Measurements from ENCODE around the gene LBHD2. TPM values are rescaled to one million over a fixed set of nuclear protein-coding genes. Genes with fewer than 3 reads are reported as not detected.
A peak's percentile ranks its signal among the peaks of the same experiment; 100 is the strongest.

The LBHD2 gene
- total and polyA plus RNA-seq, 2 of the 13 experiments (the other 11 are each of a cell fraction or from before 2014, with no cell fraction given), result 0.67 to 1.00 TPM

DNA sequence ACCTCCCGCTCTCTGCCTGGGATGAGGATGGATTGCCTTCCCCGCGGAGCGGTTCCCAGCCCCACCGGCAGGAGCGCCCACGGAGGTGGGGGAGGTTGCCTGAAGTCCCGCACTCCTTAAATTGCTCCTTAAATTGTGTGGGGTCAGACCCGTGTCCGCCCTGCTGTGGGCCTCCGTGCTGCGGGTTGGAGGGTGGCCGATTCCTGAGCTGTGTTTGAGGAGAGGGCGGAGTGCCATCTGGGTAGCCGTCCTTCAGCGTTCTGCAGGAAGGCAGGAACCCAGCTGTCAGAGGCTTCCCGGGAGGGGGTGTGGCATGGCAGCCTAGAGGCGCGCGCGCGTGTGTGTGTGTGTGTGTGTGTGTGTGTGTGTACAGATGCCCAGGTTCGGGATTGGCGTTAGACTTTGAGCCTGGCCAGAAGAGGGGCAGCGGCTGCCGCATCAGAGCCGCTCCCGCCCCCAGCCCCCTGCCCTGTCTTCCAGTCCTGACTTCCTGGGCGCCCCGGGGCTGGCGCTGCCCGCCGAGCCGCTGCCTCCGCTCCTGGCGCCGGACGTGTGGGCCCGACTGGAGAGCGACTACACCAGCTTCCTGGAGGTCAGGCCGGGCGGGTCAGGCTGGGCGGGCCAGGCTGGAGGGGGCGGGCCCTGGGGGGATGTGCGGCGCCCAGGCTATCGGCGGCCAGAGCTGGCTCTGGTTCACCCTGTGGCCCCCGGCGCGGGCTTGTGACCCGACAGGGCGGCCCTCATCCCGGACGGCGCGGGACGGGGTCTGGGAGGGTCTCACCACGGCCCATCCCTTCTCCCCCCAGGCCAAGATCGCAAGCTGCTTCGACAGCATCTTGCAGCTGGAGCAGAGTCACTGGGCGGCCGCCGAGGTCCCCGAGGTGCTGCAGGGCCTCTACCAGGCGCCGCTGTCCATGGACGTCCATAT is 19.7 kb downstream of the LBHD2 start (continued):
- TF ChIP-seq ZNF772 (CRISPR knock-in tag; IDR thresholded peaks at IDR 0.05) (0 out of 2 replicates have a peak, but pooled peaks have one; percentile 30), ATF7-NPFF (CRISPR knock-in tag; IDR thresholded peaks at IDR 0.05; ENCODE audit: low read depth) (peak; percentile 84), TBL1XR1 (IDR thresholded peaks at IDR 0.05; ENCODE audit: borderline replicate concordance, low read length, partially characterized antibody) (no peak), SPEN (CRISPR knock-in tag; IDR thresholded peaks at IDR 0.05; ENCODE audit: low read depth) (peak; percentile 60; the same call in 1 of the 2 replicates), ZNF441 (CRISPR knock-in tag; IDR thresholded peaks at IDR 0.05; ENCODE audit: borderline replicate concordance) (peak; percentile 56; the same call in 1 of the 2 replicates), KDM5A (IDR thresholded peaks at IDR 0.05; ENCODE audit: borderline replicate concordance, low read length) (no peak), MED1 (CRISPR knock-in tag; IDR thresholded peaks at IDR 0.05) (peak; percentile 83), SIN3A (IDR thresholded peaks at IDR 0.05; ENCODE audit: borderline replicate concordance, low read depth, low read length) (peak; percentile 82), TMF1 (CRISPR knock-in tag; IDR thresholded peaks at IDR 0.05; ENCODE audit: low read depth) (no peak; the same call in 1 of the 2 replicates), ZNF776 (CRISPR knock-in tag; IDR thresholded peaks at IDR 0.05) (peak; percentile 72; the same call in 1 of the 2 replicates), PCBP1 (IDR thresholded peaks at IDR 0.05; ENCODE audit: borderline replicate concordance, low read depth, low read length) (0 out of 2 replicates have a peak, but pooled peaks have one; percentile 41), ZNF724P (CRISPR knock-in tag; IDR thresholded peaks at IDR 0.05; ENCODE audit: borderline replicate concordance) (peak; percentile 79; the same call in 1 of the 2 replicates), ZNF761 (CRISPR knock-in tag; conservative IDR thresholded peaks at IDR 0.05) (peak; percentile 38; the same call in 1 of the 2 replicates), RARA (CRISPR knock-in tag; IDR thresholded peaks at IDR 0.05) (peak; percentile 52), ZNF660 (CRISPR knock-in tag; IDR thresholded peaks at IDR 0.05; ENCODE audit: borderline replicate concordance, low read depth) (no peak), PHB2 (IDR thresholded peaks at IDR 0.05; ENCODE audit: partially characterized antibody) (no peak), ATF7 (IDR thresholded peaks at IDR 0.05) (no peak), ATF7 (CRISPR knock-in tag; IDR thresholded peaks at IDR 0.05) (peak; percentile 73; the same call in 1 of the 2 replicates)
- TF ChIP-seq, protein P1, sequence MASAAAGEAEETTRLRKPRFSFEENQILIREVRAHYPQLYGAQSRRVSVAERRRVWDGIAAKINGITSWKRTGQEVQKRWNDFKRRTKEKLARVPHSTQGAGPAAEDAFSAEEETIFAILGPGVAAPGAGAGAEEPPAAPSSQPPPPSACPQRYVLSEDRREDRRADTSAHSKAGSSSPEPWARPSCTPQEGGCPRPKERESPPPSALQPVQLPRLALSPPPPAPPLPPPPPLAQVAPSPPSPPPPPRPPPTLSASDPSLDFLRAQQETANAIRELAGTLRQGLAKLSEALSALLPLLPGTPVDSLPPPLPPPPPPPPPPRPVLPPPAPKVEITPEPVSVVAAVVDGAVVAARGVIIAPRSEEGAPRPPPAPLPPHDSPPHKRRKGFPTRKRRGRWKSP (CRISPR knock-in tag; IDR thresholded peaks at IDR 0.05), result peak; percentile 29; the same call in 1 of the 2 replicates
- TF ChIP-seq, protein P2, sequence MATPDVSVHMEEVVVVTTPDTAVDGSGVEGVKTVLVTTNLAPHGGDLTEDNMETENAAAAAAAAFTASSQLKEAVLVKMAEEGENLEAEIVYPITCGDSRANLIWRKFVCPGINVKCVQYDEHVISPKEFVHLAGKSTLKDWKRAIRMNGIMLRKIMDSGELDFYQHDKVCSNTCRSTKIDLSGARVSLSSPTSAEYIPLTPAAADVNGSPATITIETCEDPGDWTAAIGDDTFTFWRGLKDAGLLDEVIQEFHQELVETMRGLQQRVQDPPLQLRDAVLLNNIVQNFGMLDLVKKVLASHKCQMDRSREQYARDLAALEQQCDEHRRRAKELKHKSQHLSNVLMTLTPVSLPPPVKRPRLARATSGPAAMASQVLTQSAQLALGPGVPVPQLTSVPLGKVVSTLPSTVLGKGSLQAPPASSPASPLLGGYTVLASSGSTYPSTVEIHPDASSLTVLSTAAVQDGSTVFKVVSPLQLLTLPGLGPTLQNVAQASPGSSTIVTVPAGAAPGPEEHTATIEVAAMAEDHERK (CRISPR knock-in tag; IDR thresholded peaks at IDR 0.05; ENCODE audit: low read depth), result no peak
- TF ChIP-seq, protein P3, sequence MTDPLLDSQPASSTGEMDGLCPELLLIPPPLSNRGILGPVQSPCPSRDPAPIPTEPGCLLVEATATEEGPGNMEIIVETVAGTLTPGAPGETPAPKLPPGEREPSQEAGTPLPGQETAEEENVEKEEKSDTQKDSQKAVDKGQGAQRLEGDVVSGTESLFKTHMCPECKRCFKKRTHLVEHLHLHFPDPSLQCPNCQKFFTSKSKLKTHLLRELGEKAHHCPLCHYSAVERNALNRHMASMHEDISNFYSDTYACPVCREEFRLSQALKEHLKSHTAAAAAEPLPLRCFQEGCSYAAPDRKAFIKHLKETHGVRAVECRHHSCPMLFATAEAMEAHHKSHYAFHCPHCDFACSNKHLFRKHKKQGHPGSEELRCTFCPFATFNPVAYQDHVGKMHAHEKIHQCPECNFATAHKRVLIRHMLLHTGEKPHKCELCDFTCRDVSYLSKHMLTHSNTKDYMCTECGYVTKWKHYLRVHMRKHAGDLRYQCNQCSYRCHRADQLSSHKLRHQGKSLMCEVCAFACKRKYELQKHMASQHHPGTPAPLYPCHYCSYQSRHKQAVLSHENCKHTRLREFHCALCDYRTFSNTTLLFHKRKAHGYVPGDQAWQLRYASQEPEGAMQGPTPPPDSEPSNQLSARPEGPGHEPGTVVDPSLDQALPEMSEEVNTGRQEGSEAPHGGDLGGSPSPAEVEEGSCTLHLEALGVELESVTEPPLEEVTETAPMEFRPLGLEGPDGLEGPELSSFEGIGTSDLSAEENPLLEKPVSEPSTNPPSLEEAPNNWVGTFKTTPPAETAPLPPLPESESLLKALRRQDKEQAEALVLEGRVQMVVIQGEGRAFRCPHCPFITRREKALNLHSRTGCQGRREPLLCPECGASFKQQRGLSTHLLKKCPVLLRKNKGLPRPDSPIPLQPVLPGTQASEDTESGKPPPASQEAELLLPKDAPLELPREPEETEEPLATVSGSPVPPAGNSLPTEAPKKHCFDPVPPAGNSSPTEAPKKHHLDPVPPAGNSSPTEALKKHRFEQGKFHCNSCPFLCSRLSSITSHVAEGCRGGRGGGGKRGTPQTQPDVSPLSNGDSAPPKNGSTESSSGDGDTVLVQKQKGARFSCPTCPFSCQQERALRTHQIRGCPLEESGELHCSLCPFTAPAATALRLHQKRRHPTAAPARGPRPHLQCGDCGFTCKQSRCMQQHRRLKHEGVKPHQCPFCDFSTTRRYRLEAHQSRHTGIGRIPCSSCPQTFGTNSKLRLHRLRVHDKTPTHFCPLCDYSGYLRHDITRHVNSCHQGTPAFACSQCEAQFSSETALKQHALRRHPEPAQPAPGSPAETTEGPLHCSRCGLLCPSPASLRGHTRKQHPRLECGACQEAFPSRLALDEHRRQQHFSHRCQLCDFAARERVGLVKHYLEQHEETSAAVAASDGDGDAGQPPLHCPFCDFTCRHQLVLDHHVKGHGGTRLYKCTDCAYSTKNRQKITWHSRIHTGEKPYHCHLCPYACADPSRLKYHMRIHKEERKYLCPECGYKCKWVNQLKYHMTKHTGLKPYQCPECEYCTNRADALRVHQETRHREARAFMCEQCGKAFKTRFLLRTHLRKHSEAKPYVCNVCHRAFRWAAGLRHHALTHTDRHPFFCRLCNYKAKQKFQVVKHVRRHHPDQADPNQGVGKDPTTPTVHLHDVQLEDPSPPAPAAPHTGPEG (CRISPR knock-in tag; IDR thresholded peaks at IDR 0.05), result 0 out of 2 replicates have a peak, but pooled peaks have one; percentile 40
